Epidermal melanocyte (primary cell): ENCODE measurements around the gene TEX51.

Source experiments
- DNase-seq: peaks from one replicate; pipeline ENCODE4 v3.0.0; 2011; ENCODE audit warnings: low spot score; ENCODE audit not compliant: insufficient read length

TEX51 gene

DNA sequence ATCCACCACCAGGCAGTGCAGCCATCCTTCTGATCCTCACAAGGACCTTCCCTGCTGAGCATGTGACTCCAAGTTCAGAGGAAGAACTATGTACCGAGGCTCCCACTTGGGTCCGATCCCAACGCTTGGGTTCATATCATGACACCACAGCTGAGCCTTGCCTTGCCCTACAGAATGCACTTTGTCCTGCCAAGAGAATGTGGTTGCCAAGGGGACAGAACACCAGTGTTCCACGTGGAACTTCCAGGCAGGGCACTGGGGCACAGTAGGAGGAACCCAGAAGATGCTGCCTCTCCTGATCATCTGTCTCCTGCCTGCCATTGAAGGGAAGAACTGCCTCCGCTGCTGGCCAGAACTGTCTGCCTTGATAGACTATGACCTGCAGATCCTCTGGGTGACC, at the start of gene TEX51:
TSS of gene TEX51 (plus strand) at position 255 of the 400 bp plus-strand sequence. CDS start at position 284, 29 bp downstream.
- no peak for DNase-seq

DNA sequence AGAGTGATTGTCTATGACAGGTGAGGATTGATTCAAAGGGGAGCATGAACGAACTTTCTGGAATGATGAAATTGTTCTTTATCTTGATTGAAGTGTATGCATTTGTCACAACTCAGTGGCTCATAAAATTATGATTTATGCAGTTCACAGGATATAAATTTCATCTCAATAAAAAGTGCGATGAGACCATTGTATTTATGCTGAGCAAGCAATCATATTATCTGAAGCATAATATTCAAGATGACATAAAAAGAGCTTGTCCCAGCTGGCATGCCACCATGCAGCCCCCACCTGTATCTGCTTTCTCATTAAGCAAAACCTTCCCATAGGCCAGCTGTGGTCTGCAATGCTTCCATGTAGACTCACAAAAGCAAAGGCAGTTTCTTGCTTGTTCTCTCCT, 49.6 kb upstream of the TEX51 start:
- DNase-seq: no peak

DNA sequence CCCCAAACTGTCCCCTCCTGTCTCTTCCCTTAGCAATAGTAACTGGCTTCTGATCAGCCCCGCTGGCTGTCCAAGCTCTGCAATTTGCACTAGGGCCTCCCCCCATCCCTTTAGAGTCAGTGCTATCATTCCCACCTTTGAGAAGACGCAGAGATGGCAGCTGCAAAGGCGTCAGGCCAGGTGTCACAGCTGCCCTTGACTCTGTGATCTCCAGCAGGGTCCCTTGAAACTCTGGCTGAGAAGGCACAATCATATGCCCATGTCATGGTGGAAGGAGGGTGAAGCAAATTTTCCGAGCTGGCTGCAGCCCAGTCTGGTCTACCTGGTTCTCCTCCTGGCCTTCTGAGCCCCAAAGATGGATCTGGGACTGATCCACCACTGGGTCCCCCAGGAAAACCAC, 49.2 kb upstream of the TEX51 start:
- DNase-seq: no peak

DNA sequence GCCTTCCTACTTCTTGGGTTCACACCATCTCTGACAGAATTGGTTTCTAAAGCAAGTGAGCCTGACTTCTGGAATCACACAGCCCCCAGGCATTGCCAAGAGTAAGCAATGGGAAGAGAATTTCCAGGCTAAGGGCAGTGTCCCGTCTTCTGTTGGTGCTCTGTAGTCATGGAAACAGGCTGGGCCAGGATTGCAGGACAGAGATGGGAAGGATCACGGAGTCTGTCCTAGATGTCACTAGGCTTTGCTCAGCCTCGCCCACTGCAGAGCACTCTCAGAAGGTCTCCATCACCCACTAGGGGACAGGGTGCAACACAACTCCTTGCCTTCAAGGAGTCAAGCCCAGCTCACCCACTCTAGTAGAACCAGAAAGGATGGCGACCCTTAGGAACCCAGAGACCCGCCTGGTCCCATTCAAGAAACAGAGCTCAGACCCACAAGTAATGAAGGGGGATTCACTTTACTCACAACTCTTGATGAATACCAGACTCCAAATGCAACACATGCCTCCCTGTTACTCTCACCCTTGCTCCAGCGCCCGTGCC, 48.6 kb upstream of the TEX51 start:
- no peak for DNase-seq

DNA sequence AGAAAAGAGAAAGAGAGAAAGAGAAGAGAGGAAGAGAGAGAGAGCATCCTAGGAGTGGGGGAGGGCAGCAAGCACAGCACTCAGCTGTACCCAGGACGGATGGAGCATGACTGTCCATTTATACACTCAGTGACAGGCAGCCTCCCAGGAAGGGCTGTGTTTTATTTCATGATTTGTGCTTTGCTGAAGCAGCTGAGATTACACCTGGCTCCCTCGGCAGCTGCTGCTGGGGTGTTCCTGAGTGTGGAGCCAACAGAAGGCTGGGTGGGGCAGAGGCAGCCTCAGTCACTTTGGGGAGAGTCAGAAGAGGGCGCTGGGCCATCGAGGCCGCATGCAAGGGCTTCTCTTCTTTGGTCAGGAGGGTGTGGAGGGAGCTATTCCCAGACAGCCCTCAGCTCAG, 47.8 kb upstream of the TEX51 start:
- no peak for DNase-seq

DNA sequence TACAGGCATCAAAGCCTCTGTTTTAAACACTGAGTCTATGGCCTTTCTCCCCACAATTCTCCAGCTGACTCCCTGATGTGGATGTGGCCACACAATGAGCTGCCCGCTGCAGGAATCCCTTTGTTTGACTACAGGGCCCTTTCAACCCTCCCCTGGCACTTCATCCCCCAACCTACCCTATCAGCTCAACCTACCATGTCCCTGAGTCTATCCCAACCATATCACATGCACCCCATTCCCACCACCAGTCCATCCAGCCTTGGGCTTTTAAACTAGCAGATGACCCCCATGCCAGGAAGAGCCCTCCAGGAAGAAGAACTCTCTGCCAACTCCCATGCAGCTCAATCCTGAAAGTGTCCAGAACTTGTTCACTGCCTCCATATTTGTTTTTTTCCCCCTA, 46.9 kb upstream of the TEX51 start:
- no peak for DNase-seq

DNA sequence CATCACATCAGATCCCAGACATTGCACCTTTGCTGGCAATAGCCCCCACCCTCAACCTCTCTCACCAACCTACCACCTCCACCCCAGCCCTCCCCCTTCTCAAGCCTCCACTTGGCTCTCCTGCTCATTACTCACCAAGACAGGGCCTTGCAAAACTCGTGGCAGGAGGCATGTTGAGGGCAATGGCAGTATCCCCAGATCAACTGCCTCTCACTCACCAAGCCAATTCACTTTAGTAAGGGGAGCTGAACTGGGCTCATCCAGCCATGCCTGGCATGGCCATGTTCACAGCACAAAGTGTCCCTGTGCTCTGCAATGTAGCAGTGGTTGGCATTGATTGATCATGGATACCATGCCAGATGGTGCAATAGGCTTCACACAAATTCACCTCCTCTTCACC, 46.3 kb upstream of the TEX51 start:
- DNase-seq: no peak

DNA sequence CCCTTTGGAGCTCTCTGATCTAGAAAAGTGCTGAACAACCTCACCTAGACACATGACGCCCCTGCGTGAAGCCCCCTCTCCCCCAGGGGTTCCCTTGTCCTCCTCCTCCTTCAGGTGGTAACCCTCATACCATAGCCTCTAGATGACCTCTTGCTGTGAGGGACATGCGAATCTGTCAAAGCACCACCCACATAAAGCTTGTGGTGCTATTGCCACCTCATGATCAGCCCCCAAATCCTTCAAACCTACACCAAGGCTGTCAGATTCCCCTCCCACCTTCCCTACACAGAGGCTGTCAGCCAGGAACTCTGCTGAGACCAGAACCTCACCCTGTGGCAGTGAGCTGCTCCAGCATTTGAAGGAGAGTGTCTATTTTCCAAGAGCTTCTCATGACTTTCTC, 43.1 kb upstream of the TEX51 start:
- DNase-seq: no peak

DNA sequence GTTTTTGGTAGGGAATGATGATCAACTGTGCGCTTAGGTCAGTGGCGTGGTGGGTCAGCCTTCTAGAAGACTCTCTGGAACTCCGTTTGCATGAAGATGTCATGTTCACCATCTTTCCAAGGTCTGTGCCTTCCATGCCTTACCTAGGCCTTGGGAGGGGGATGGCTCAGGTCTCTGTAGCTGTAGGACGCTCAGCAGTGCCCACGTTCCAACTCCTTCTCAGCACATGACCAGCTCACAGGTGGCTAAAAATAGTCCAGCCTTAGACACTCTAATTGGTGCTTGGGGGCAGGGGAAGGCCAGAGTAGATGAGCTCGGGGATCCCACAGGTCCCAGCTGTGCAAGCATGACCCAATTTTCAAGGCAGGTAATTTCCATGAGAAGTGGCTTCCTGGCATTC, 42.3 kb upstream of the TEX51 start:
- no peak for DNase-seq

DNA sequence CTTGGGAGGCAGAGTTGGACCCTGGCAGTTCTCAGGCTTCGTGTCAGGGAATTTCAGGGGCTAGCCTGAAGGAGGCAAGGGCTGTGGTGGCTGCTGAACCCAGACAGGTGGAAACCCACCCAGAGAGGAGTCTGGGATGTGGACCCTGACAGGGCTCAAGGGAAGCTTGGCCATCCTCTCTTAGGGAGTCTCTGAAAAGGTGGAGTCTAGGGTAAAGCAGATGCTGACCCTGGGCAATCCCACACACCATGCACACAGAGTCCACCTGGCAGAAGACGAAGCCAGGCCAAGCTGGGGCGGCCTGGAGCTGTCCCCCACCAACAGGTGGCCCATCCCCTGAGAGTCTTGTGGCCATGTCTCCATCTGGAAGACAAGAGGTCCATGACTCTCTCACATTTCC, 41.2 kb upstream of the TEX51 start:
- DNase-seq: no peak

DNA sequence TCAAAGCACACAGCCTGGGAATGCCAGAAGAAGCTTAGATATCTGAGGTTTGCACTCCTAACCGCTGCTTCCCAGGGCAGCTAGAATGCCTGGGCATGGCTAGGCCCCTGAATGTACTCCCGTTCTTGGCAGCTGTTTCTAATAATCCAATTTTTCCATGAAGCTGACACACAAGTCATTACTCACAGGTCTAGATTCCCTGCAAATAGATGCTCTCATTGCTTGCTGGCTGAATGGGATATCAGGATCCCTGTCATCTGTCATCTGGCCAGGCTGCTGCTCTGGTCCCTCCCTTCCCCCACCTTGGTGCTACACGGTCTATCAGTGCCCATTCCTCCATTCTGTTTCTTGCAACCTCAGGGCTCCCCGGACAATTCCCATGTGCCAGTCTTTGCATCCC, 40.7 kb upstream of the TEX51 start:
- no peak for DNase-seq

DNA sequence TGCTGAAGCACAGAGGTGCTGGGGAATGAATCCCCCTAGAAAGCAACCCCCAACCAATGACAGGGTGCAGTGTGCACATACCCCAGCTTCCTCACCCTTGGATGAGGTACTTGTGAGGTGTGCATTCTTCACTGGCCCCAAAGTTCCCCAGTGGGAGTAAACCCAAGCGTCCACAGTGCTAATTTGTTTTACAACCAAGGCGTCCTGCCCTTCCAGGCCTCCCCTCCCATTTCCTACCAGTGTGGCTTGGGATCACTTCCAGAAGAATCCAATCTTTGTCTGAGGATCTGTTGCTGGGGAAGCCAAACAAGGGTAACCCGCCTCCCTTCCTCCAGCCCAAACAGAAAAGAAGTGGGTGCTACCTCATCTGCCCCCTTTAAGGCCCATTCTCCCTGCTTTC, 40.3 kb upstream of the TEX51 start:
- DNase-seq: no peak

DNA sequence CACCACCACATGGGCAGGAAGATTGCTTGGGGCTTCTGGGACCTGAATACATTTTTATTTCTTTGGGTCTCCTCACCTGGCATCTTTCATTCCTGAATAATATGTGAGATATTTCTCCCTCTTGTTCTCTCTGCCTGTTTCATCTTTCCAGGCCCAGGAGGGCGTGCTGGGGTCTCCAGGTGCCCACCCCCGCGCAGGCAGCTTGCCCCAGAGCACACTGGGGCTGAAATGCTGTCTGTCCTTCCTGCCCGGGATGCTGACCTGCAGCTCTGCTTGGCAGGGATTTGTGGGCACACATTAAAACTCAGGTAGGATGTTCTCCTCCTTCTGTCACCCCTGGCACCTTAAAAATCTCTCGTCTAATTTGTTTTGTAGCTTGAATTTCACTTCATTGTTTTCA, 39.7 kb upstream of the TEX51 start:
- DNase-seq: no peak

DNA sequence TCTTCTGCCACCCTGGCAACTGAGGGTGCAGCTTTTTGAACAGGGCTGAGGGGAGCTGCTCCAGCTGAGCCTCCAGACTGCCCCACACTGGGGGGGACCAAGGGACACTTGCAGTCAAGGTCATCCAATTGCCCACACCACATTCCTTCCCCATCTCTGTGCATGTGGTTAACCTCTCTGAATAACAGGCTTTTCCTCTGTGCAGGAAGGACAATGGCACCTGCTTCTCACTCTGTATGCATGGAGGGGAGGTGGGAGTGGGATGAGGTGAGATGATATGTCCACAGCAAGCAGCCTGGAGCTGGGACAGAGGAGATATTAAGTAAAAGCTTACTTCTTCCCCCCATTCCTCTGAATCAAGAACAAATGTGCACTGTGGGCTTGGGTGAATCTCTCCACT, 39.1 kb upstream of the TEX51 start:
- no peak for DNase-seq

DNA sequence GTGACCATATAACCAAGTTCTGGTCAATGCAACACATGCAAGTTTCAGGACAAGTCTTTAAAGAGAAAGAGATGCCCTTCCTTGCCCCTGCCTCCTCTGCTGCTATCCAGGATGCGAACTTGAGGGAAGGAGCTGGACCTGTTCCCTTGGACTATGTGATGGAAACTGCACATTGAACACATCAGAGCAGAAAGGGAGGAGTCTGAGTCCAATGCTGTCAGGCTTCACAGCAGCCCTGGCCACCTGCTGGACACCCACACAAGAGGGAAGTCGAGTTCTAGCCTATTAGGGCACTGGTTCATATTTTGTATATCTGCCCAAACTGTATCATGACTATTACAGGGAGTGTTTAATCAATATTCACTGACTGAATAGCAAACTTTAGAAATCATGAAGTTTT, 38.3 kb upstream of the TEX51 start:
- no peak for DNase-seq

DNA sequence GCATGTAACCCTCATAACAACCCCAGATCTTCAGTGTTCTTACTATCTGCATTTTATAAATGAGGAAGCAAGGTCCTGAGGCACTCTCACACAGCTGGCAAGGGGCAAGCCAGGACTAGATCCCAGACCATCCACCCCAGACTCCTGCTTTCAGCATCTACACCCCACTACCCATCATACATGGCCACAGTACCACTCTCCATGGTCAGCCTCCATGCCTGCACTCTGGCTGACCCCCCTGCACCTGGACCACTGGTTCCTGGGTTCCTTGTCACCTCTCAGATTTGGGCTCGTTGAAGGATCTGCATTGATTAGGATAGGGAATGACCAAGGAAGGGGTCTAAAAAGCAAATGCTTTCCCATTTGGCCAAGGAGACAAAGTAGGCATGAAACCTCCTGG, 36.0 kb upstream of the TEX51 start:
- DNase-seq: no peak

DNA sequence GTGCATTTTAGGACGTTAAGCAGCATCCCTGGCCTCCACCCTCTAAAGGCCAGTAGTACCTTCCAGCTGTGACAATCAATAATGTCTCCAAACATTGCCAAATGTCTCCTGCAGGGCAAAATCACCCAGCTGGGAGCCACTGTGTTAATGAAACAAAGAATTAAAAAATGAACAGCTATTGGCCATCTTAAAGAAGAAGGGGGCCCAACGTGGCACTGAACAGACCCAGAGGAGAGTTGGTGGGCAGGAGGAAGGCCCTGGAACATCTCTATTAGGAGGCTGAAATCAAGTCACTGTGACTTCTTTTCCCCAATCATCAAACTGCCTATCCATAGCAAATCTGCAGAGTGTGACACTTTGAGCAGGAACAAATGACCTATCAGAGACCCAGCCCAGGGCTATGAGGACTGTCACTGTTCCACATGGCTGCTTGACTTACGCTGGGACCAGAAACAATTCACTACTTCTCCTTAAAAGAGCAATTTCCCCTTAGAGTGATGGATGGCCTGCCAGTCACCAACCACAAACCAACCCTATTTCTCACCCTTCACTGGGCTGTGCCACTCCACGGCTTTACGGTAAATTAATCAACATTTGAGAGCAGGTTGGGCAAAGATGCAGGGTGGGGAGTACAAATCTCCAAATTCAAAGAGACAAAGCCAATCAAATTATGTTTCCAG, 35.2 kb upstream of the TEX51 start:
- DNase-seq: no peak

DNA sequence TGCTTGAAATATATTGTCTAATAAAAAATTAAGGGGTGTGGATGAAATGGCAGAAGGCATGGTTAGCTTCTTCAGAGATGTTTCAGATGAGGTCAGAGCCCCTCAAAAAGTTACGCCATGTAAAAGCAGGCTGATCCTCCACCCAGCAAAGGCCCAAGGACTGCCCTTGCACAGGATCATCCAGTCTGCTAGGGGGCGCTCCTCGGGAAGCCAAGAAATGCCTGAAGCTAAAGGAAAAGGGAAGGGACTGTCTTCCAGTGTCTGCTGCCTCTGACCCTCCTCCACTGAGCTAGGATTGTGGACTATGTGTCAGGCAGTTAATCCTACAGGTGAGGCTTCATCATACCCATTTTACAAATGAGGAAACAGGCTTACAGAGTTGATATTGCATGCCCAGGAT, 33.8 kb upstream of the TEX51 start:
- no peak for DNase-seq

DNA sequence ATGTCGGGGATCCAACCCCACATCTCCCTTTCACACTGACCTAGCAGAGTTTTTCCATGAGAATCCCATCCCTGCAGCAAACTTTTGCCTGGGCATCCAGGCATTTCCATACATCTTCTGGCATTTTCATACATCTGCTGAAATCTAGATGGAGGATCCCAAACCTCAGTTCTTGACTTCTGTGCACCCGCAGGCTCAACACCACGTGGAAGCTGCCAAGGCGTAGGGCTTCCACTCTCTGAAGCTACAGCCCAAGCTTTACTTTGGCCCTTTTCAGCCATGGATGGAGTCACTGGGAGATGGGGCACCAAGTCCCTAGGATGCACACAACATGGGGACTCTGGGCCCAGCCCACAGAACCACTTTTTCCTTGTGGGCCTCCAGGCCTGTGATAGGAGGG, 32.2 kb upstream of the TEX51 start:
- DNase-seq: no peak

DNA sequence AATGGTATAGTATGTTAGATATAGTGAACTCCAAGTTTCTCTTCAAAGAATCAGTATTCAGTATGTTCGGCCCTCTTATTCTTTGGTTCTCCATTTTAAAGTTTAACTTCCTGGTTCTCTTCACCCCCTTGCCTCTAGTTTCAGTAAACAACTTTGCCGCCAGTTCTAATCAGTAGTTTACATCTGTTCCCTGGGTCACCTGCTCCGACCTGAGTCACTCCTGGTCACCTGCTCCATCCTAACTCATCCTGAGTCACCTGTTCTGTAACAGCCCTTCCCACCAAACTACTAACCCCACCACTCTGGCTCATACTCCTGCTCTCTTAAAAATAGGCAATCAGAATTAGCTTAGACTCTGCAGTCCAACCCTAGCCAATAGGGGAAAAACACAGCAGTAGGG, 23.7 kb upstream of the TEX51 start:
- DNase-seq: no peak

DNA sequence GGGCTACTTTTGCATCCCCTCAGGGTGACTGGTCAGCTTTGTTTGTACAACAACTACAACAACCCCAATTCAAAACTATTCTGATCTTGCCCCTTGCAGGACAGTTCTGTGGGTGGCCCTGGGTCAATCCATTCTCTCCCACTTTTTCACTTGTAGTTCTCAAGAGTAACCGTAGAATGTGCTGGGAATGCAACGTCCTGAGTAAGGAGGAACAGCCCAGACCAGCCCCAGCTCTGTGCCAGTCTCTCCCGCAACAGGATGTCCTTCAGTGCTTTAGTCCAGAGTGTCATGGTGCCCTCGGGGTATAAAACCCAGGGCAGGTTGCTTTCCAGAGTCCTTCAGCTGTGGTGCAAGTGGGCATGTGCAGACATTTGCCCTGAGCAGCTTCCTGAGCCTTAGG, 22.1 kb upstream of the TEX51 start:
- no peak for DNase-seq

DNA sequence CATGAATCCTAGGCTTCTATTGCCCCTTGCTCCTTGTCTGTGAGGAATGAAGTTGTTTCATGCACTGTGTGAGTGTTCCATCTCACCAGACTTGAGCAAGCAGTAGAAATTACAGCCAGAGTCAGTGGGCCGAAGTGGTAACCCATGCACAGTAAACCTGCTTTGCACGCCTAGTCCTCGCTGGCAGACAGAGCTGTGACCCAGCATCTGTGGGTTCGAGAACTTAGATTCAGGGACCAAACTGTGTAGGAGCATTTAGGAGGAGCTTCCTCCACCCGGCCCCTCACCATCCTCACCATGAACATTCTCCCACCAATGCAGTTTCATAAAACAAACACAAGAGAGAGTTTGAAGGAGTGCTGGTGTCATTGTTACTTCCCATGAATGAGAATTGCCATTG, 21.6 kb upstream of the TEX51 start:
- no peak for DNase-seq

DNA sequence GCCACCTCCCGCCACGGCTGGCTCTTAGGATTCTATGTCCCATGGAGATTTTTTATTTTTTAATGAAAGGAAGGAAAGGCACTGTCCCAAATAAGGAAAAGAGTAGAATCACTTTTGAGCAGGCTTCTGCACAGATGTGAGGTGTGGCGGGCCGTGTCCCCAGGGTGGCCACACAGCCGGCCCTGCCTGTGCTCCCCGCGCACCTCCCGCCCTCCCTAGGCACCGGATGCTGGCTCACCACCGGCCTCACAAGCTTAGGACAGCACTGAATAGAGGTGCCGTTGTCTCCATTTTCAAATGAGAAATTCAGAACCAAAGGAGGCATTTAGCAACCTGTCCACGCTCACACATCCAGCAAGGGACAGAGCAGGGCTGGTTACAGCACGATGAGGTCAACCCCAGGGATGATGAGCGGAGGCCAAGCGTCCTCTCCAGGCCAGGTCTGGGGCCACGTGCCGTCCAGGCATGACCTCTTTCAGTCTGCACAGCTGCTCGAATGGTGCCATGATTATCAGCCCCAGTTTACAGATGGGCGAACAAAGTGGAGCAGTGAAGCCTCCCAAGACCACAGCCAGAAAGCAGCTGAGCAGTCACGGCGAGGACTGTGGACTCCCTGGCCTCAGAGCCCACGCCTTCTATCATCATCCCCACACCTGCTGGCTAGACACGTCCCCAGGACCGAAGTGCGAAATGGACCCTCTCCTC, 20.7 kb upstream of the TEX51 start:
- DNase-seq: no peak
